GM19035 (cell line): ENCODE data around the gene ZFAND6.
"Not testable (repeated sequence)": the region's sequence is repeated elsewhere in the genome, so short reads cannot be mapped to it uniquely, and the experiment has no call there.

Experiments
- ATAC-seq: cut with Tn5 transposase; IDR thresholded peaks from one replicate; pipeline ENCODE4 v1.9.1; 2021; ENCODE audit not compliant: unreplicated experiment

ZFAND6 gene

GRCh38 chr15:80058851-80059785 is at the start of gene ZFAND6:
ZFAND6 (plus strand) TSS chr15:80059676; CDS start chr15:80120345, 60,669 bp downstream.
- ATAC-seq = peak; percentile 79

DNA sequence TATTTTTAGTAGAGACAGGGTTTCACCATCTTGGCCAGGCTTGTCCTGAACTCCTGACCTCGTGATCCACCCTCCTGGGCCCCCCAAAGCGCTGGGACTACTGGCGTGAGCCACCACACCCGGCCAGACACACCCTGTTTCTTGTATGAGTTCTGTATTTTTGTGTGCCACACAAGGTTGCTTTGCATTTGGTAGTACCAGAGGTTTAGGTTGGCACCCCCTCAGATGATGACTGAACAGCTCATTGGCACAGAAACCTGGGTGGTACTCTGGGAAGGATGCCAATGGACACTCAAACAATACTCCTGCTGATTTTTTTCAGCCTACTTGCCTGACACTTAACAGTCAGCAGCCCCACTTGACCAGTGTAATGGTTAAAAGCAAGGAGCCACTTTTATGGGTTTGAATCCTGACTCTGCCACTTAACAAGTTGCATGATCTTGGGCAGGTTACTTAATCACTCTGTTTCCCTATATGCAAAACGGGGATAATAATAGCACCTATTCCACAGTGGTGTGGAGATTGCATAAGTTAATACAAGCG is 49.3 kb upstream of the ZFAND6 start:
- no peak for ATAC-seq

DNA sequence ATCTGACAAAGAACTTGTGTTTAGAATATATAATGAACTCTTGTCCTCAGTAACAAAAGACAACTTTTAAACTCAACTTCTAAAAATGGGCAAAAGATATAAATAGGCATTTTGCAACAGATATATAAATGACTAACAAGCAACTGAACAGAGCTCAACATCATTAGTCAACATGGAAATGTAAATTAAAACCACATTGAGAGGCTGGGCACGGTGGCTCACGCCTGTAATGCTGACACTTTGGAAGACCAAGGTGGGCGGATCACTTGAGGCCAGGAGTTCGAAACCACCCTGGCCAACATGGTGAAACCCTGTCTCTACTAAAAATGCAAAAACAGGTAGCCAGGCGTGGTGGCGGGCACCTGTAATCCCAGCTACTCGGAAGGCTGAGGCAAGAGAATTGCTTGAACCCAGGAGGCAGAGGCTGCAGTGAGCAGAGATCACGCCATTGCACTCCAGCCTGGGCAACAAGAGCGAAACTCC is 48.4 kb upstream of the ZFAND6 start:
- ATAC-seq = peak; percentile 53

- ATAC-seq = no peak
Observed at GRCh38 chr15:80011596-80011995, 47.9 kb upstream of the ZFAND6 start.

DNA sequence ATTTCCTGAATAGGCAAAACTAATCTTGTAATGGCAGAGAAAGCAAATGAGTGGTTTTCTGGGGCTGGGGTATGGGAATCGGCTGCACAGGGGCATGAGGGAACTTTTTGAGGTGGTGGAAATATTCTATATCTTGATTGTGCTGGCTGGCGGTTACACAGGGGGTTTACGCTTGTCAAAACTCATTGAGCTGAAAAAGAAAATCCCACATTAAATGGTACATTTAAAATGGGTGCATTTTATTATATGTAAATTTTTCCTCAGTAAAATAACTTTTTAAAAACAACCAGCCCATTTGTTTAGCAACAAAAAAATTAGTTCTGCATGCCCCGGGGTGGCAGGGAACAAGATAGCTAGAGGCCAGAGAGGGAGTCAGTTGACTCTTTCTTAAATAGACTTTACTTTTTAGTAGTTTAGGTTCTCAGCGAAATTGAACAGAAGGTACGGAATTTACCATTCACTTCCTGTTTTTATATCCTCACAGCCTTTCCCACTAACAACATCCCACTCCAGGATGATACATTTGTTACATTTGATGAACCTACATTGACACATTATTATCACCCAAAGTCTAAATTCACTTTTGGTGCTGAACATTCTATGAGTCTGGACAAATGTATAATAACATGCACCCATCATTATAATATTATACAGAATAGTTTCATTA is 47.3 kb upstream of the ZFAND6 start:
- ATAC-seq = no peak

DNA sequence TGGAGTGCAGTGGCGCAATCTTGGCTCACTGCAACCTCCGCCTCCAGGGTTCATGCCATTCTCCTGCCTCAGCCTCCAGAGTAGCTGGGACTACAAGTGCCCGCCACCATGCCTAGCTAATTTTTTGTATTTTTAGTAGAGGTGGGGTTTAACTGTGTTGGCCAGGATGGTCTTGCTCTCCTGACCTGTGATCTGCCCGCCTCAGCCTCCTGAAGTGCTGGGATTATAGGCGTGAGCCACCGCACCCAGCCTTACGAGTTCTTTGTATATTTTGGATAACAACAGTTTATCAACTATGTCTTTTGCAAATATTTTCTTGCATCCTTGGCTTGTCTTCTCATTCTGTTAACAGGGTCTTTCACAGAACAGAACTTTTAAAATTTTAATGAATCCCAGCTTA is 45.3 kb upstream of the ZFAND6 start:
- not testable (repeated sequence) for ATAC-seq

GRCh38 chr15:80015156-80015555 is 44.3 kb upstream of the ZFAND6 start:
- no peak for ATAC-seq

GRCh38 chr15:80016506-80016905 is 43.0 kb upstream of the ZFAND6 start:
- not testable (repeated sequence) for ATAC-seq

DNA sequence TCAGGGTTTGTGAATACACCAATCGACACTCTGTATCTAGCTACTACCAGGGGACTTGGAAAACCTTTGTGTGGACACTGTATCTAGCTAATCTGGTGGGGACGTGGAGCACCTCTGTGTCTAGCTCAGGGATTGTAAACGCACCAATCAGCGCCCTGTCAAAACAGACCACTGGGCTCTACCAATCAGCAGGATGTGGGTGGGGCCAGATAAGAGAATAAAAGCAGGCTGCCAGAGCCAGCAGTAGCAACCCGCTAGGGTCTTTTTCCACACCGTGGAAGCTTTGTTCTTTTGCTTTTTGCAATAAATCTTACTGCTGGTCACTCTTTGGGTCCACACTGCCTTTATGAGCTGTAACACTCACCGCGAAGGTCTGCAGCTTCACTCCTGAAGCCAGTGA is 42.3 kb upstream of the ZFAND6 start:
- ATAC-seq = not testable (repeated sequence)

DNA sequence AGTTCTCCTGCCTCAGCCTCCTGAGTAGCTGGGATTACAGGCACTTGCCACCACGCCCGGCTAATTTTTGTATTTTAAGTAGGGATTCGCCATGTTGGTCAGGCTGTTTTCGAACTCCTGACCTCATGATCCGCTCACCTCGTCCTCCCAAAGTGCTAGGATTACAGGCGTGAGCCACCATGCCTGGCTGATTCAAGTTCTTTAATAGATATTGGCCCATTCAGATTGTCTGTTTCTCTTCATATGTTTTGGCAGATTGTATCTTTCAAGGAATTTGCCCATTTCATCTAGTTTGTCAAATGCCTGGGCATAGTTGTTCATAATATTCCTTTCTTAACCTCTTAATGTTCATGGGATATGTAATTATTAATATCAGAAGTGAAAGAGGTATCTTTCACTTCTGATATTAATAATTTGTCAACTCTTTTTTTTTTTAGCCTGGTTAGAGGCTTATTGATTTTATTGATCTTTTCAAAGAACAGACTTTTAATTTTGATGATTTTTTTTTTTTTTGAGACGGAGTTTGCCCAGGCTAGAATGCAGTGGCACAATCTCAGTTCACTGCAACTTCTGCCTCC is 40.2 kb upstream of the ZFAND6 start:
- no peak for ATAC-seq

DNA sequence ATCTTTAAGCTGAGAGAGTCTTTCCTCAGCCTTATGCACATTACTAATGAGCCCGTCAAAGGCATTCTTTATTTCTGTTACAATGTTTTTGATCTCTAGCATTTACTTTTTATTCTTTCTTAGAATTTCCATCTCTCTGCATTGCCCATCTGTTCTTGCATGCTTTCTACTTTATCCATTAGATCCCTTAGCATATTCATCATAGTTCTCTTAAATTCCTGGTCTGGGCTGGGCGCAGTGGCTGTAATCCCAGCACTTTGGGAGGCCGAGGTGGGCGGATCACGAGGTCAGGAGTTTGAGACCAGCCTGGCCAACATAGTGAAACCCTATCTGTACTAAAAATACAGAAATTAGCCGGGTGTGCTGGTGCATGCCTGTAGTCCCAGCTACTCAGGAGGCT is 39.3 kb upstream of the ZFAND6 start:
- ATAC-seq = not testable (repeated sequence)

DNA sequence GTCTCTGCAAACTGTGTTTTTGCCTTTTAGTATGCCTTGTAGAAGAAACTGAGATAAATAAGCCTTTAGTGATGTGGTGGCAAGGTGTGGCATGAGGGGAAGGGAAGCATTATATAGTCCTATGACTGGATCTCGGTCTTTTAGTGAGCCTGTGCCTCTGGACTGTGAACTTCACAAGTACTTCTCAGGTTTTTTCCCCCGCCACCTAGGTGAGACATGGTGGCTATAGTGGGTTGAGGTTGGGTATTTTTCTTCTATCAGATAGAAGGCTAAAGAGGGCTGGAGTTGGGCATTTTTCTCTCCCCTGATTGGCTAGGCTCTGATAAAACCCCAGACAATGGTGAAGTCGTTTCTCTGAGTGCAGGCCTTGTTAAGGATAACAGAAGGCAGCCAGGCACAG is 38.7 kb upstream of the ZFAND6 start:
- ATAC-seq = no peak

DNA sequence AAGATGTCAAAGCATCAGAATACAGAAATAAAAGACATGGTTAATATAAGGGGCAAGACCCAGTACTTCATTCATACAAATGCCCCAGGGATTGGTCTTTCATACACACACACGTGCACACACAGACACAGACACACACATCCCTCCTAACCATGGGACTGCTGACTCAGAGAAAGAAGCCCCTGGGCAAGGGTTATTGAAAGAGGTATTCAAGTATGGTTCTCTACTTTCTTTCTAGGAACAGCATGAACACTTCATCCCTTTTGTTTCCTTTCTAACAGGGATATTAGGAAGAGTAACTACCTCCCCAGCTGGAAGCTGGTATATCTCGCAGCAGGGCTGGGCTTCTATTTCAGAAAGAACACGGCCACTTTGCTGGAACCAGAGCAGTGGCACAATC is 33.2 kb upstream of the ZFAND6 start:
- no peak for ATAC-seq

- ATAC-seq = no peak
Observed at GRCh38 chr15:80026754-80027153, 32.7 kb upstream of the ZFAND6 start.

GRCh38 chr15:80028937-80029336 is 30.5 kb upstream of the ZFAND6 start:
- no peak for ATAC-seq

- ATAC-seq = no peak
Observed at GRCh38 chr15:80031841-80032240, 27.6 kb upstream of the ZFAND6 start.

DNA sequence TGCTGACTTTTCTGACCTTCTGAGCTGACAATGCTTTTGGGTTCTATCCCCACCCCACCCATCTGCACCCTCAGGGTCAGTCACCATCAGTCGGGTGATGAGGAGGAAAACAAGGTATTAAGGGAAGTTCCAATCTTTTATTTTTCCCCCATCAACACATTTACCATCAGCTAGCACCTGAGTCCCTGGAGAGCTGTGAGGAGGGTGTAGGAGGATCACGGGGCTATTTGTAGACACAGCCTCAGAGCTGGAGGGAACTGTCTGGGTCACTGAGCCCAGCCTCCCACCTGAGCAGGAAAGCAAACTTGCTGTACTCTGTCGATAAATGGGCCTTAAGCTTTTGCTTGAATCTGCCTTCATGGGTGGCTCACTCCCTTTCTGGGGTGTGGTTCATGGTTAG is 24.8 kb upstream of the ZFAND6 start:
- ATAC-seq = no peak

DNA sequence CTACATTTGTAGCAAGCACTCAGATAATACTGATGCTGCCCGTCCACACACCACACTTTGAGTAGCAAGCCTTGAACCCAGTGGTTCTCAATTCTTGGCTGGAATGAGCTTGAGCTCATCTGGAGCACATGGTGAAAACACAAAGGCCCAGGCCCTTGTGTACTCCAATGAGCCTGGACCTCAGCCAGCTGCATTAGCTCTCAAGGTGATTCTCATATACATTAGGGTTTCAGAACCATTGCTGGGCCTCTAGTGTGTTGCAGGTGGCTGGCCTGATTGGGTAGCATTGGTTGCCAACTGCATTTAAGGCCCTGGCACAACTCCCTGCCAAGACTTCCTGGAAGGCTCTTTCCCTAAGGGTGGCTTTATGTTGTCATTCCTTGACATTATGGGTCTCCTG is 23.4 kb upstream of the ZFAND6 start:
- no peak for ATAC-seq

DNA sequence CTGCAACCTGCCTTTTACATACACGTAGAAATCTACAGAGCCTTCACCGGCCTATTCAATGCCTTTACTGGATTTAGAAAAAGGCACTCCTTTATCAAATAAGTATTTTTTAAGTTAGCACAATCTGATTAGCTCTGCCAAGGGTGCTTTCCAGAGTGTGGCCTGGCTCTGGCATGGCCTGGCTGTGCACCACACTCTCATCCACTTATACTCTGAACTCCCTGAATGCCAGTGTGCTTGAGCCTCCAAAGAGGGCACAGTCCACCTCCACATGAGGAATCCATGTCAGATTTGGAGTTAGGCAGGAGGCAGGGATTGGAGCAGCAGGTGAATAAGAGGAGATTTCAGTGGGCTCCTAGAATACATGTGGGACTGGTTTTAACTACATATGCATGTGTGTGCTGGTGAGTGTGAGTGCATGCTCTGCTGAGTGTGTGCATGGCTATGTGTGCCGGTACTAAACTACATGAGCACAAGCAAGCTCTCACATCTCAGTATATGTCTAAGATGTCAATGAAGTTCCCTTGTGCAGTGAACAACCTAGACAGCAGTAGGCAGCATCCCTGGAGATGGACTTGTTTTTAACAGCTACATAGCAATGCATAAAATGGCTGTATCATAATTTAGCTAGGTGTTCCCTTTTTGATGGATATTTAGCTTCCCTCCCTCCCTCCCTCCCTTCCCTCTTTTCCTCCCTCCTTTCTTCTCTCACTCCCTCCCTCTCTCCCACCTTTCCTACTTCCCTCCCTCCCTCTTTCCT is 17.8 kb upstream of the ZFAND6 start:
- ATAC-seq = no peak

- ATAC-seq = no peak
Observed at GRCh38 chr15:80042568-80042967, 16.9 kb upstream of the ZFAND6 start.

DNA sequence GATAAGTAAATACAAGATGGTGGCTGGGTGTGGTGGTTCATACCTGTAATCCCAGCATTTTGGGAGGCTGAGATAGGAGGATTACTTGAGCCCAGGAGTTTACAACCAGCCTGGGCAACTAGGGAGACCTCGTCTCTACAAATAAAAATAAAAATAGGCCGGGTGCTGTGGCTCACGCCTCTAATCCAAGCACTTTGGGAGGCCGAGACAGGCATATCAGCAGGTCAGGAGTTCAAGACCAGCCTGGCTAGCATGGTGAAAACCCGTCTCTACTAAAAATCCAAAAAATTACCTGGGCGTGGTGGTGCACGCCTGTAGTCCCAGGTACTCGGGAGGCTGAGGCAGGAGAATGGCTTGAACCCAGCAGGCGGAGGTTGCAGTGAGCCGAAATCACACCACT is 14.3 kb upstream of the ZFAND6 start:
- not testable (repeated sequence) for ATAC-seq
